K562 (cell line): ENCODE data around the gene PCMTD2. TPM values are rescaled to one million over a fixed set of nuclear protein-coding genes. Genes with fewer than 3 reads are reported as not detected.

Experiments
- ATF7 ChIP-seq: fragments of 450-650 bp; IDR thresholded peaks from 2 replicates; pipeline ENCODE4 v1.7.1; 2014; ENCODE audit warnings: mild to moderate bottlenecking, moderate library complexity
- BRF2 ChIP-seq: IDR thresholded peaks from 3 replicates; pipeline ENCODE4 v1.6.1; 2011; ENCODE audit warnings: borderline replicate concordance, mild to moderate bottlenecking; ENCODE audit not compliant: insufficient read length, insufficient read depth
- FOSL1 ChIP-seq: fragments of 200-800 bp; sonication (Bioruptor generic); conservative IDR thresholded peaks from 2 replicates; pipeline ENCODE4 v1.6.1; 2016; ENCODE audit warnings: missing genetic modification characterization, missing compliant biosample characterization
- GABPA ChIP-seq: fragments of 200-800 bp; sonication (Bioruptor generic); conservative IDR thresholded peaks from 2 replicates; pipeline ENCODE4 v1.6.1; 2016; ENCODE audit warnings: low read depth, missing genetic modification characterization, missing compliant biosample characterization
- HEY1 ChIP-seq: fragments of 250-450 bp; sonication (Bioruptor Pico); IDR thresholded peaks from 2 replicates; pipeline ENCODE4 v1.5.0; 2020; ENCODE audit warnings: mild to moderate bottlenecking, moderate library complexity, borderline replicate concordance
- NCOR1 ChIP-seq: fragments of 450-650 bp; IDR thresholded peaks from 2 replicates; pipeline ENCODE4 v1.6.1; 2016; ENCODE audit warnings: mild to moderate bottlenecking, moderate library complexity
- RFX1 ChIP-seq: fragments of 450-650 bp; IDR thresholded peaks from 2 replicates; pipeline ENCODE4 v1.6.1; 2016; ENCODE audit warnings: mild to moderate bottlenecking, moderate library complexity
- SRSF3 ChIP-seq: fragments of 200-400 bp; formaldehyde crosslinking; IDR thresholded peaks from 2 replicates; pipeline ENCODE4 v1.6.1; 2016; ENCODE audit warnings: mild to moderate bottlenecking, low read length, moderate library complexity; ENCODE audit not compliant: insufficient read depth
- SRSF7 ChIP-seq: fragments of 200-400 bp; formaldehyde crosslinking; optimal IDR thresholded peaks from 2 replicates; pipeline ENCODE3; 2017; ENCODE audit warnings: mild to moderate bottlenecking, low read depth, low read length
- TBP ChIP-seq: optimal IDR thresholded peaks from 2 replicates; pipeline ENCODE3; 2011; ENCODE audit warnings: low read depth, low read length, improper control_type of control experiment
- ZBTB7A ChIP-seq: IDR thresholded peaks from 2 replicates; pipeline ENCODE4 v1.6.1; 2011; ENCODE audit warnings: low read depth, mild to moderate bottlenecking, low read length, moderate library complexity, borderline replicate concordance; ENCODE audit not compliant: control insufficient read depth
- ZNF316 ChIP-seq: fragments of 450-650 bp; IDR thresholded peaks from 2 replicates; pipeline ENCODE4 v1.6.1; 2016
- ZNF407 ChIP-seq: fragments of 450-650 bp; IDR thresholded peaks from 2 replicates; pipeline ENCODE4 v1.6.1; 2016; ENCODE audit warnings: low read depth
- polyA plus RNA-seq, 8 experiments: library from polyadenylated mRNA; depleted of rRNA in 4 of 8; stranded (reverse) in 5 of 8; unstranded in 3 of 8; fragments of >200 nt; fragmentation: Nextera tagmentation in 2 of 8; fragmentation: Illumina TruSeq in 1 of 8; extraction: Ambion mirVana in 2 of 8; extraction: Trizol in 1 of 8; gene quantifications; 2 replicates each; pipeline versions ENCODE4 v1.2.1 to v1.2.3, GENCODE V29; 2011 to 2014; ENCODE audit warnings: inconsistent platforms in 1 of 8, missing spikeins in 1 of 8
- total RNA-seq, 7 experiments: library from RNA; depleted of rRNA in 6 of 7; stranded (reverse); fragments of >200 nt in 6 of 7; fragmentation: Illumina TruSeq in 2 of 7; extraction: Trizol in 2 of 7; gene quantifications; 2 replicates each; pipeline versions ENCODE4 v1.2.1 to v1.2.3, GENCODE V29; 2011 to 2021; ENCODE audit warnings: low replicate concordance in 1 of 7
- TF ChIP-seq, protein P1 (sequence below): fragments of 150-350 bp; IDR thresholded peaks from 2 replicates; pipeline ENCODE4 v1.6.1; 2014; ENCODE audit warnings: low read depth, mild to moderate bottlenecking, low read length, borderline replicate concordance

The PCMTD2 gene
- total and polyA plus RNA-seq, 9 of the 15 experiments (the other 6 are each of a cell fraction or from before 2014, with no cell fraction given) = 11.3 to 49.3 (median 28.4) TPM

- TF ChIP-seq ZNF407 (peak; percentile 58; the same call in 1 of the 2 replicates), TBP (peak; percentile 39), FOSL1 (no peak), ZNF316 (peak; percentile 68), ZBTB7A (peak; percentile 22; the same call in 1 of the 2 replicates), BRF2 (no peak), SRSF7 (no peak), HEY1 (CRISPR knock-in tag) (no peak), RFX1 (no peak), SRSF3 (no peak), GABPA (tag) (peak; percentile 59; the same call in 1 of the 2 replicates), NCOR1 (no peak), ATF7 (peak; percentile 73)
- TF ChIP-seq, protein P1, sequence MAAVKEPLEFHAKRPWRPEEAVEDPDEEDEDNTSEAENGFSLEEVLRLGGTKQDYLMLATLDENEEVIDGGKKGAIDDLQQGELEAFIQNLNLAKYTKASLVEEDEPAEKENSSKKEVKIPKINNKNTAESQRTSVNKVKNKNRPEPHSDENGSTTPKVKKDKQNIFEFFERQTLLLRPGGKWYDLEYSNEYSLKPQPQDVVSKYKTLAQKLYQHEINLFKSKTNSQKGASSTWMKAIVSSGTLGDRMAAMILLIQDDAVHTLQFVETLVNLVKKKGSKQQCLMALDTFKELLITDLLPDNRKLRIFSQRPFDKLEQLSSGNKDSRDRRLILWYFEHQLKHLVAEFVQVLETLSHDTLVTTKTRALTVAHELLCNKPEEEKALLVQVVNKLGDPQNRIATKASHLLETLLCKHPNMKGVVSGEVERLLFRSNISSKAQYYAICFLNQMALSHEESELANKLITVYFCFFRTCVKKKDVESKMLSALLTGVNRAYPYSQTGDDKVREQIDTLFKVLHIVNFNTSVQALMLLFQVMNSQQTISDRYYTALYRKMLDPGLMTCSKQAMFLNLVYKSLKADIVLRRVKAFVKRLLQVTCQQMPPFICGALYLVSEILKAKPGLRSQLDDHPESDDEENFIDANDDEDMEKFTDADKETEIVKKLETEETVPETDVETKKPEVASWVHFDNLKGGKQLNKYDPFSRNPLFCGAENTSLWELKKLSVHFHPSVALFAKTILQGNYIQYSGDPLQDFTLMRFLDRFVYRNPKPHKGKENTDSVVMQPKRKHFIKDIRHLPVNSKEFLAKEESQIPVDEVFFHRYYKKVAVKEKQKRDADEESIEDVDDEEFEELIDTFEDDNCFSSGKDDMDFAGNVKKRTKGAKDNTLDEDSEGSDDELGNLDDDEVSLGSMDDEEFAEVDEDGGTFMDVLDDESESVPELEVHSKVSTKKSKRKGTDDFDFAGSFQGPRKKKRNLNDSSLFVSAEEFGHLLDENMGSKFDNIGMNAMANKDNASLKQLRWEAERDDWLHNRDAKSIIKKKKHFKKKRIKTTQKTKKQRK = no peak
These were observed at the start of gene PCMTD2 (continued) for GRCh38 chr20:64255361-64256281.
